T-helper 9 cell (primary cell): ENCODE data around the gene SCP2.

ENCODE experiments used
- DNase-seq: peaks from one replicate; pipeline ENCODE4 v3.0.0-alpha.2; 2020
- total RNA-seq, 2 donors: gene quantifications; one replicate each; lab custom pipeline; 2026; lab: John Stamatoyannopoulos, UW

Gene SCP2, protein sequence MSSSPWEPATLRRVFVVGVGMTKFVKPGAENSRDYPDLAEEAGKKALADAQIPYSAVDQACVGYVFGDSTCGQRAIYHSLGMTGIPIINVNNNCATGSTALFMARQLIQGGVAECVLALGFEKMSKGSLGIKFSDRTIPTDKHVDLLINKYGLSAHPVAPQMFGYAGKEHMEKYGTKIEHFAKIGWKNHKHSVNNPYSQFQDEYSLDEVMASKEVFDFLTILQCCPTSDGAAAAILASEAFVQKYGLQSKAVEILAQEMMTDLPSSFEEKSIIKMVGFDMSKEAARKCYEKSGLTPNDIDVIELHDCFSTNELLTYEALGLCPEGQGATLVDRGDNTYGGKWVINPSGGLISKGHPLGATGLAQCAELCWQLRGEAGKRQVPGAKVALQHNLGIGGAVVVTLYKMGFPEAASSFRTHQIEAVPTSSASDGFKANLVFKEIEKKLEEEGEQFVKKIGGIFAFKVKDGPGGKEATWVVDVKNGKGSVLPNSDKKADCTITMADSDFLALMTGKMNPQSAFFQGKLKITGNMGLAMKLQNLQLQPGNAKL
- total RNA-seq, result 39.1 to 71.4 reads per million in 2 donors

DNA sequence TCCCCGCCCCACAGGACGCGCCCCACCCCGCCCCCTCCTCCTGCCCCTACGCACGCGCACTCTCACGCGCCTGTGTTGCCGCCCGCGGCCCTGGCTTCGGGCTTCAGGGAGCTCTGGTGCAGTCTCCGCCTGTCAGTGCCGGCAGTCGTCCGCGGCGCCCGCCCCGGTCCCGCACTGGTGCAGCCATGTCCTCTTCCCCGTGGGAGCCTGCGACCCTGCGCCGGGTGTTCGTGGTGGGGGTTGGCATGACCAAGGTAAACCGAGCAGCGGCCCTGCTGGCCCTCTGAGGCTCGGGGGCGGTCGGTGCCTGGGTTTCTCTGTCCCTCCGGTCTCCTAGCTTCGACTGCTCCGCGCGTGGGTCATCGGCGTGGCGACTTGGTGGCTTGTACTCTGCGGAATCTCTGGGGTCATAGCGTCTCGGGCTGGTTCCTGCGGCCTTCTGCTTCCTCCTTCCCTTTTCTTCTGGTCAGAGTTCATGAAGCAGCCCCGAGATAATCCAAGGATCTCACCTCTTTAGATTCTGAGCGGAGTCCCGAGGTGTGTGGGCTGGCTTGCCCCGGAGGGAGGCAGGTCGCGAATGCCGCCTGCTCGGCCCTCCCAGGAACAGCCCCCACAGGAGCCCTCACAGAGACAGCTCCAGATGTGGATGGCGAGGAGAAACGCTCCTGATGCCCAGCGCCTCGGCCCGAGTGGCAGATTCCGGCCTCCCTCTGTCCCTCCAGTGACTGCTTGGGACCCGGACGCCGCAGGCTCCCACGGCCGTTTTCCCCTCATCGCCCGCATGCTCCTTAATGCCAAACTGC lies at the start of gene SCP2:
Gene SCP2, plus strand, starts transcription at position 65 of the 803 bp plus-strand sequence. Its CDS starts 121 bp downstream, at position 186.
- peak; percentile 72 for DNase-seq

DNA sequence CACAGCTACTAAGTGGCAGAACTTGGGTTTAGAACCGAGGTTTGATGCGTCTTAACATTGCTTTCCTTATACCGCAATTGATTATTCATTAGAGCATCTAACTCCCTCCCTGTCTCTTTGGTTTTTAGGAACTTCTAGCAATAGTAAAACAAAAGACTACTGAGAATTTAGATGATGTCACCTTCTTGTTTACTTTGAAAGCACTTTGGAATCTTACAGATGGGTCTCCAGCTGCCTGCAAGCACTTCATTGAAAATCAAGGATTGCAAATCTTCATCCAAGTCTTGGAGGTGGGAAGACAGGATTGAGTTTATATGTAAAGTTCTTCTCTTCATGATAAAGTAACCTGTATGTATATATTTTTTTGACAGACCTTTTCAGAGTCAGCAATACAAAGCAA lies 49.5 kb upstream of the SCP2 start:
- no peak for DNase-seq

DNA sequence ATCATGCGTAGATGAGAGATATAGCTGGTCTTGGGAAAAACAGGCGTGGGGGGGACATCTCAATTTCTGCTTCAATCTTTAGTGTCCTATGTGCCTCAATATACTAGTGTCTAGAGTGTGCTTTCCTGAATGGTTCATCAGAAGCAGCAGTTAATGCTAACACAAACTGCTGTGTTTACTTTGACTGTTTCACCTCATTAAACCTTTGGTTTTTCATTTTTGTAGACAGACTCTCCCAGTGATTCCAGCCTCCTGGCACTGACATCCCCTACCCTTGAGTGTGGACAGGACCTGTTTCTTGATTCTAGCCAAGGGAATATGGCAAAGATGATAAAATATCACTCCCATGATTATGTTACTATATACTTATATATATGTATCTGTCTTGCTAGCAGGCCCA lies 46.9 kb upstream of the SCP2 start:
- DNase-seq, result no peak

DNA sequence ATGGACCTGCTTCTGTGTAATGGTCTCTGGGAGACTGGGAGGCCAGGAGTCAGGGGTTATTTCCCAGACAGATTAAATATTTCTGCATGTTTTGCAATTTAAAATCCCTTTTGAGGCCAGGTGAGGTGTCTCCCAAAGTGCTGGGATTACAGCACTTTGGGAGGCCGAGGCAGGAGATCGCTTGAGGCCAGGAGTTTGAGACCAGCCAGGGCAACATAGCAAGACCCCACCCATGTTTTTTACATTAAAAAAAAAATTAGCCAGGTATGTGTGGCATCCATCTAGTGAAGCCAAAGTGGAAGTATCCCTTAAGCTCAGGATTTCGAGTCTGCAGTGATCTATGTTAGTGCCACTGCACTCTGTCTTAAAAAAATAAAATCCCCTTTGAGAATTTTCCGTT lies 39.6 kb upstream of the SCP2 start:
- DNase-seq, result no peak

DNA sequence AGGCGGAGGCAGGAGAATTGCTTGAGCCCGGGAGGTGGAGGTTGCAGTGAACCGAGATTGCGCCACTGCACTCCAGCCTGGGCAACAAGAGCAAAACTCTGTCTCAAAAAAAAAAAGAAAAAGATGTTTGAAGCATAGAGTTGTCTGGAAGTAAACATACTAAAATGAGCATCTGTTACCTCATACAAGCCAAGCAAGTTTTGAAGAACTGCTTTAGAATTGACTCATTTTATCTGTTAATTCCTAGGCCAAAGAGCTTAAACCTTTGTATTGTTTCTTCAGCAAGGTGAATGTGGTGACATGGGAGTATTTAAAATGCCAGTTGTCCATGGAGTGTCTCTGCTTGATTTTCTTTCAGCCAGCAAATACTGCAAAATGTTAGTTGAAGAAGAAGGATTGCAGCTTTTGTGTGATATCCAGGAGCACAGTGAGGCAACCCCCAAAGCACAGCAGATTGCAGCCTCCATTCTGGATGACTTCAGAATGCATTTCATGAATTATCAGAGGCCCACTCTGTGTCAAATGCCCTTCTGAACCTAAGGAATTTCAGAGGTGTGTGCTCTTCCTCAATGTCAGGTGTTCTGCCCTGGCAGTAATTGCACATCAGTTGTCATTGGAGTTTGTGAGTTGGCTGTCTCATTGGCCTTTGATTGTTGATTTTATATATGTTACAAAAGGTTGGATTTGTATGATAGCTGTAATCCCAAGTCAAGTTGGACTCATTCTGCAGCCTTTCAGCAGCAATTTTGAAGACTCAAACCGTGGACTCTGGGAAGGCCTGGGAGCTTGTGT lies 34.5 kb upstream of the SCP2 start:
- no peak for DNase-seq

GRCh38 chr1:52899445-52899894 lies 27.6 kb upstream of the SCP2 start:
- DNase-seq, result no peak

DNA sequence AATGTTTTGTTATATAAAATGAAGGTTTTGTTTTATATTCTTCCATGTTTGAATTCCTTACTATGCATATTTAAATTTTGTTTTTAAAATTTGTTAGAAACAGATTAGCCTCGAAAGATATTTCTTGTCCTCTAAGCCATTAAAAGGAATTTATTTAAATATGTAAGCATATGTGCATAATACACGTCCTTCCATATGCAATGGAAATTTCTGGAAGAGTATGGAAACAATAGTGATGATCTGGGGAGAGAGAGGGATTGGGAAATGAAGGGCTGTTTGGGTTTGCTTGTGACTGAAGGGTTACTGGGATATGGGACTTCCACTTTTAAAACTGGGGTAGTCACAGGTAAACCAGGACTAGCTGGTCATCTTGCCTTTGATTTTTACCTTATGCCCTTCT lies 26.7 kb upstream of the SCP2 start:
- DNase-seq, result no peak

- DNase-seq, result no peak
Observed at GRCh38 chr1:52901384-52901783, 25.7 kb upstream of the SCP2 start.

- no peak for DNase-seq
Observed at GRCh38 chr1:52904208-52904926, 22.7 kb upstream of the SCP2 start.

DNA sequence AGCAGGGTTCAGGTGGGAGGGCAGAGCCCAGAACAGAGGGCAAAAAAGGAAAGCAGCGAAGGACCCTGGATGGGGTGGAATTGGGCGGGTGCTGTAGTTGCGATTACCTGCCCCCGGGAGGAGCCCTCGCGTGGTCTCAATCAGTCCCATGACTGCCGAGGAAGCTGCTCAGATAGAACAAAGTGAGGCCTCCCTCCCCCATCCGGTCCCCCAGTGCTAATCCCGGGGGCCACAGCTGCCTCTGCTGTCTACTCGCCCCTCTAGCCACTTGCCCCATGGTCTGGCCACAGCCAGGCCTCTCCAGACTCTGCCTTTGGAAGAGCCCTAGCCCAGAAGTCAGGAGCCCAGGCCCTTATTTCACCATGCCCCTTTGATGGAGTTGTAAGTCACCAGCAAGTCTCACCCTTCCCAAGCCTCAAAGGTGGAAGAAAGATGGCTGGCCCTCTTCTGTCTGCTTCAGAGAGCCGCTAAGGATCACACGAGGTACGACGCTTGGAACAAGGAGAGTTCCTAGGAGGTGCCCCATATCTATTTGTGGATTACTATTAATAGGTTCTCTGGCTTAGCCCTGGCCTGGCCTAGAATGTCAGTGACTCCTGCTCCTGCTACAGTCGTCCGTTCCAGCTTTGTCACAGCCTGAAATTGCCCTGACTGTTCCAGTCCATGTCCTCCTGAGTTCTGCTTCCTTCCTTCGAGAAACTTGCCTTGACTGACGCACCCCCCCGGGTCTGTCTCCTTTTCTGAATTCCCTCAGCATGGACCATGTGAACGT lies 22.0 kb upstream of the SCP2 start:
- no peak for DNase-seq

GRCh38 chr1:52906135-52906603 lies 20.9 kb upstream of the SCP2 start:
- DNase-seq, result no peak

DNA sequence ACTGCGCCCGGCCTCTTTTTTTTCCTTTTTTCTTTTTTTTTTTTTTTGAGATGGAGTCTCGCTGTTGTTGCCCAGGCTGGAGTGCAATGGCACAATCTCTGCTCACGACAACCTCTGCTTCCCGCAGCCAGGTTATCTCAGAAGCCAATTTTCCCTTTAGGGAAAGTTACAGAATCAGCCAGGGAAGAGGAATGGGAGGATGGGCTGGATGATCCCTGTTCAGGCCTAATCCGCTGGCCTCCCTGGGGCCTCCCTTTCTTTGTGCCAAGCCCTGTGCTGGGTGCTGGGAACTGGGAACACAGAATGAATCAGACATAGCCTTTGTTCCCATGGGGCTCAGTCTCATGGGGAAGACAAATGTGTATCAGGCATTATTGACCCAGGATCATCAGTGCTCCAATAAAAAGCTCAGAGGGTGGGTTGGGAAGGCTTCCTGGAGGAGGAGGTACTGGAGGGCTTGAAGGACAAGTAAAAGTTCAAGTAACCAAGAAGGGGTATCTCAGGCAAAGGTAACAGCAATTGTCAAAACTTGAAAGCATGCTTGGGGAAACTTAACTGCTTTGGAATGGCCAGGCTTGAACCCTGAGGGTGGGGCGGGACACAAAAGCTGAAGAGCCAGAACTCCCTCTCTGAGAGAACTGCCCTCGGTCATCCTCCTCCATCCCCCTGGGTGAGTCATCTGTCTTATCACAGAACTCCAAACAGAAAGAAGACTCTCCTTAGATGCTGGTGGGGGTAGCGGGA lies 19.8 kb upstream of the SCP2 start:
- no peak for DNase-seq

GRCh38 chr1:52907812-52908153 lies 19.3 kb upstream of the SCP2 start:
- no peak for DNase-seq

GRCh38 chr1:52911541-52911940 lies 15.5 kb upstream of the SCP2 start:
- DNase-seq, result no peak

DNA sequence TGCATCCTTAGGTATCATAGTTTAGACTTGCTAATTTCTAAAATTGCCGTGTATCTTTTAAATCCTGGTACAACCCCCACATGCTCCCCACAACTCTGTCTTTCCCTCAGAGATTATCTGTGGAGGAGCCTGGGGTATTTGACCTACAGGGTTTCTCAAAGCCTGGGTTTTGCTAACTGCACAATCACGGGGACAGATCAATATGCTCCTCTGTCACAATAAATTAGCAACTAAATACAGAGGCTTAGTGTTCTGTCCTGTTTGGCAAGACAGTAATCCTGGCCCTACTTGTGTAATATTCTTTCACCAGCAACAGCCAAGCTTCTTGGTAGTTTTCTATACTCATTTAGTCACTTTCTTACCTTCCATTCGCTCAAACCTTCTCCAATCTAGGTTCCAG lies 14.1 kb upstream of the SCP2 start:
- no peak for DNase-seq

GRCh38 chr1:52913537-52913936 lies 13.5 kb upstream of the SCP2 start:
- DNase-seq, result no peak

DNA sequence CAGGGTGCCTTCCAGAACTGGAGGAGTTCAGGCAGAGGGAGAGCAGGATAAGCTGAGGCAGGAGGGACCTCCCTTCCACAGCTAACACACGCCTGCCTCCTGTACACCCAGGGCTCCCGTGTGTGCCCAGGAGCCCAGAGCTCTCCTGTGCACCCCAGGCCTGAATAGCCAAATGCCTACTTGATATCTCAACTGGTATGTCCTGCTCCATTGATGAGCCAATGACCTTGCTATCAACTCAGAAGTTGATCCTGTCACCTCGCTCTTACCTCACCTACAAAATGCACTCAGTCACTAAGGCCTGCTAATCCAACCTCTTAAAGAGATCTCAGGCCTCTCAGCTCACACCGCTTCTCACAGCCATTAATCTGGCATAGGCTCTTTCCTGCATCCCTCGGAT lies 12.6 kb upstream of the SCP2 start:
- DNase-seq, result no peak

DNA sequence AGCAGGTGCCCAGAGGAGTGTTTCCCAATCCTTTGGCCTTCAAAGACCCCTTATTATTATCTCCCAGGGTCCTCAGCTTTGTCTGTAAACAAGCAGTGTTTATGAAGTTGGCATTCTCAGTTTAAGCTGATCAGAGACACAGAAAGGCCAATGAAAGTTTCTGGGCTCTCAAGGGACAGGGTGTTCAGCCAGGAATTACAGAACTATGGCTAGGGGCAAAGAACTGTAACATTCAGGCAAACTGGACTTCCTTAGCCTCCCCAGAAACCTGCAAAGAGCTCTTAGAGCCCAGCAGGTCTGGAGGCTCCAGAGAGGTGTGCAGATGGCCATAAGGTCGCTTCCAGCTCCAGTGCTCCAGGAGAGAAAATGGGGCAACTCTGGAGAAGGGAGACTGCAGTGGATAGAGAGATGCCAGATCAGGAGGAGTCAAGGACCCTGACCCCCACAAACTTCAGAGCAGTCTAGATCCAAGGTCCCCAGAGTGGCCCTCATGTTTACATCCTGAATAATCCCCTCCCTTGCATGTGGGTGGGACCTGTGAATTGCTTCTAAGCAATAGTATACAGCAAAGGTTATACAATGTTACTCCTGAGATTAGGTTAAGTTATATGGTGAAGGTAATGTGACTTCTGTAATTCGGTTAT lies 11.7 kb upstream of the SCP2 start:
- DNase-seq, result no peak

GRCh38 chr1:52915855-52916220 lies 11.2 kb upstream of the SCP2 start:
- no peak for DNase-seq
